OCI-LY7 (cell line): ENCODE data around the gene SUGP2.

Source experiments
- CTCF ChIP-seq: fragments of 200-600 bp; sonication (generic); conservative IDR thresholded peaks from 2 replicates; pipeline ENCODE4 v1.5.1; 2014; ENCODE audit warnings: mild to moderate bottlenecking, antibody characterized with exemption, low read length, moderate library complexity, mixed read lengths
- EZH2phosphoT487 ChIP-seq: fragments of 200-600 bp; sonication (generic); IDR thresholded peaks from 2 replicates; pipeline ENCODE4 v1.6.1; 2018; ENCODE audit warnings: low read depth, borderline replicate concordance, mild to moderate bottlenecking, mixed run types, antibody characterized with exemption, low read length, moderate library complexity, mixed read lengths

- no peak for TF ChIP-seq CTCF
- TF ChIP-seq EZH2phosphoT487, result no peak
Measured at GRCh38 chr19:18972851-18973250, 60.5 kb downstream of the SUGP2 start.
